SH-SY5Y (cell line): ENCODE measurements around the gene ENHO.

Experiments
- GATA2 ChIP-seq: IDR thresholded peaks from 2 replicates; pipeline ENCODE4 v1.6.1; 2011; ENCODE audit warnings: mild to moderate bottlenecking, low read depth, low read length
- GATA3 ChIP-seq: IDR thresholded peaks from 2 replicates; pipeline ENCODE4 v1.6.1; 2011; ENCODE audit warnings: low read depth, mild to moderate bottlenecking, low read length, moderate library complexity

DNA sequence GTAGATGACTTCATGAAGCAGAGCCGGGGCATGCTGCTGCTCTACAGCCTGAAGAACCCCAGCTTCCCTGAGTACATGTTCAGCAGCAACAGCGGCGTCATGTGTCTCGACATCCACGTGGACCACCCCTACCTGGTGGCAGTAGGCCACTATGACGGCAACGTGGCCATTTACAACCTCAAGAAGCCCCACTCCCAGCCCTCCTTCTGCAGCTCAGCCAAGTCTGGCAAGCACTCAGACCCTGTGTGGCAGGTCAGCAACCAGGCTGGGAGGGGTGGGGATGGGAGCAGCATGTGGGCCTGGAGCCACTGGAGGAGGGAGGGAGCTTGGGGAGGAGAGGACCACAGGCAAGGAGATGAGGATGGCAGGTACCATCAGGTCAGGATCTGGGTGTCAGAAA is 16.2 kb downstream of the ENHO start:
- TF ChIP-seq GATA2, result no peak
- no peak for TF ChIP-seq GATA3
